ELF-1 (cell line): ENCODE data around the gene BMP3.
A peak's percentile ranks its signal among the peaks of the same experiment; 100 is the strongest.
"Not testable (repeated sequence)": the region's sequence is repeated elsewhere in the genome, so short reads cannot be mapped to it uniquely, and the experiment has no call there.

Source experiments
- DNase-seq: peaks from one replicate; pipeline ENCODE4 v3.0.0-alpha.2; 2016; ENCODE audit warnings: low read depth, low spot score

Gene BMP3

GRCh38 chr4:81030061-81030980, at the start of gene BMP3:
Gene BMP3, plus strand, starts transcription at chr4:81030708. Its CDS starts 577 bp downstream, at chr4:81031285.
- DNase-seq: peak; percentile 36

- DNase-seq: no peak
Observed at GRCh38 chr4:80986011-80986410, 44.5 kb upstream of the BMP3 start.

GRCh38 chr4:80989921-80990544, 40.5 kb upstream of the BMP3 start:
- peak; percentile 27 for DNase-seq

GRCh38 chr4:80990851-80991250, 39.7 kb upstream of the BMP3 start:
- peak; percentile 1 for DNase-seq

- DNase-seq: no peak
Observed at GRCh38 chr4:80999943-81000342, 30.6 kb upstream of the BMP3 start.

- DNase-seq: no peak
Observed at GRCh38 chr4:81003597-81004111, 26.9 kb upstream of the BMP3 start.

GRCh38 chr4:81007417-81007816, 23.1 kb upstream of the BMP3 start:
- DNase-seq: no peak

- not testable (repeated sequence) for DNase-seq
Observed at GRCh38 chr4:81016566-81016965, 13.9 kb upstream of the BMP3 start.

GRCh38 chr4:81019006-81019405, 11.5 kb upstream of the BMP3 start:
- no peak for DNase-seq

GRCh38 chr4:81021142-81021944, 9.2 kb upstream of the BMP3 start:
- no peak for DNase-seq

GRCh38 chr4:81021981-81022380, 8.5 kb upstream of the BMP3 start:
- no peak for DNase-seq

GRCh38 chr4:81023484-81023883, 7.0 kb upstream of the BMP3 start:
- no peak for DNase-seq

GRCh38 chr4:81030981-81031791, 678 bp downstream of the BMP3 start:
- DNase-seq: peak; percentile 36

GRCh38 chr4:81031796-81032551, 1.5 kb downstream of the BMP3 start:
- no peak for DNase-seq

- DNase-seq: no peak
Observed at GRCh38 chr4:81032771-81033684, 2.5 kb downstream of the BMP3 start.

- no peak for DNase-seq
Observed at GRCh38 chr4:81038636-81039350, 8.3 kb downstream of the BMP3 start.

- DNase-seq: no peak
Observed at GRCh38 chr4:81039351-81039972, 9.0 kb downstream of the BMP3 start.

- peak; percentile 15 for DNase-seq
Observed at GRCh38 chr4:81040012-81040659, 9.6 kb downstream of the BMP3 start.
